ENCODE measurements around the gene SYNPO2. TPM values are rescaled to one million over a fixed set of nuclear protein-coding genes. Genes with fewer than 3 reads are reported as not detected.

The SYNPO2 gene
- total and polyA plus RNA-seq, 2 of the 13 experiments (the other 11 are each of a cell fraction or from before 2014, with no cell fraction given): not detected

DNA sequence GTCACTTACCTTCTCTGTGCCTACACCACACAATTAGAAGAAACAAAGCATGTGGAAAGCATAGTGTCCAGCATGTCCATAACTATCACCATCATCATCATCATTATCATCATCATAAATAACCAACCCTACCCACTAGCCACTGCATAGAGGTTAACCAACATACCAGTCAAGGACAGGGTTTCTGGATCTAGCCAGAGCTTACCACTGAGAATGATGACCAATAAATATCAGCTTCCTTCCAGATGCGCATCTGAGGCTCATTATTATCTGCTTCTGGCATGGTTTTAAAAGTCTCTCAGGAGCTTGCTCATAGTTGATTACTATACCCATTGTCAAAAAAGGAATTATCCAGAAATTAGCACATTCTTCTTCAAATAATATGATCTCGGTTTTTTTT lies 221.5 kb downstream of the SYNPO2 start:
- CTCF ChIA-PET (ENCODE audit: low intra/inter-chr PET ratio, low total read pairs): no interaction called here
- Histone ChIP-seq H3K4me1 (ENCODE audit: insufficient read depth, low read length) (no peaks in the 10 kb centered on the region), H3K9me3 (ENCODE audit: low read length) (no peaks in the 10 kb centered on the region), H3K27me3 (ENCODE audit: control insufficient read depth in 1 of 2, insufficient read depth in 2 of 2, low read length in 2 of 2) (no peaks in the 10 kb centered on the region), H2AFZ (ENCODE audit: low read length) (no peak overlapping the region), H3K9ac (ENCODE audit: insufficient read depth, low read depth, low read length) (no peak overlapping the region), H3K4me3 (replicated peaks in 1 of 3; ENCODE audit: insufficient read depth in 1 of 3, low read depth in 2 of 3, low read length in 3 of 3) (no peak overlapping the region), H4K20me1 (ENCODE audit: insufficient read depth, low read length) (no peaks in the 10 kb centered on the region), H3K4me2 (ENCODE audit: low read depth, low read length) (no peak overlapping the region), H3K79me2 (ENCODE audit: insufficient read depth, low read length) (no peaks in the 10 kb centered on the region), H3K27ac (ENCODE audit: extremely low read length, insufficient read depth, low read length) (no peak overlapping the region), H3K36me3 (replicated peaks in 1 of 2; ENCODE audit: control insufficient read depth in 1 of 2, insufficient read depth in 2 of 2, low read length in 2 of 2) (no peaks in the 10 kb centered on the region)
- POLR2A ChIA-PET: no interaction called here
- no peak for DNase-seq (ENCODE audit: low spot score)
- 67% methylated on average over 2 of the region's 2 CpGs for WGBS (ENCODE audit: low lambda C conversion rate)
- no peak for ATAC-seq
- BruUV-seq (replicated peaks): no TSS peak
- FAIRE-seq: no peak
- TF ChIP-seq TSC22D2 (CRISPR knock-in tag; IDR thresholded peaks at IDR 0.05; ENCODE audit: borderline replicate concordance) (no peak), ZSCAN20 (CRISPR knock-in tag; IDR thresholded peaks at IDR 0.05; ENCODE audit: borderline replicate concordance) (no peak), LCORL (IDR thresholded peaks at IDR 0.05) (no peak), LCORL (CRISPR knock-in tag; IDR thresholded peaks at IDR 0.05) (no peak), ZNF761 (CRISPR knock-in tag; conservative IDR thresholded peaks at IDR 0.05) (no peak), NBN (conservative IDR thresholded peaks at IDR 0.05) (no peak), ZKSCAN8 (CRISPR knock-in tag; IDR thresholded peaks at IDR 0.05; ENCODE audit: borderline replicate concordance) (no peak)
- TF ChIP-seq, protein P1, sequence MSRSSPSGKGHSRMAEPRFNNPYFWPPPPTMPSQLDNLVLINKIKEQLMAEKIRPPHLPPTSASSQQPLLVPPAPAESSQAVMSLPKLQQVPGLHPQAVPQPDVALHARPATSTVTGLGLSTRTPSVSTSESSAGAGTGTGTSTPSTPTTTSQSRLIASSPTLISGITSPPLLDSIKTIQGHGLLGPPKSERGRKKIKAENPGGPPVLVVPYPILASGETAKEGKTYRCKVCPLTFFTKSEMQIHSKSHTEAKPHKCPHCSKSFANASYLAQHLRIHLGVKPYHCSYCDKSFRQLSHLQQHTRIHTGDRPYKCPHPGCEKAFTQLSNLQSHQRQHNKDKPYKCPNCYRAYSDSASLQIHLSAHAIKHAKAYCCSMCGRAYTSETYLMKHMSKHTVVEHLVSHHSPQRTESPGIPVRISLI (CRISPR knock-in tag; IDR thresholded peaks at IDR 0.05; ENCODE audit: borderline replicate concordance): no peak
- TF ChIP-seq, protein P2, sequence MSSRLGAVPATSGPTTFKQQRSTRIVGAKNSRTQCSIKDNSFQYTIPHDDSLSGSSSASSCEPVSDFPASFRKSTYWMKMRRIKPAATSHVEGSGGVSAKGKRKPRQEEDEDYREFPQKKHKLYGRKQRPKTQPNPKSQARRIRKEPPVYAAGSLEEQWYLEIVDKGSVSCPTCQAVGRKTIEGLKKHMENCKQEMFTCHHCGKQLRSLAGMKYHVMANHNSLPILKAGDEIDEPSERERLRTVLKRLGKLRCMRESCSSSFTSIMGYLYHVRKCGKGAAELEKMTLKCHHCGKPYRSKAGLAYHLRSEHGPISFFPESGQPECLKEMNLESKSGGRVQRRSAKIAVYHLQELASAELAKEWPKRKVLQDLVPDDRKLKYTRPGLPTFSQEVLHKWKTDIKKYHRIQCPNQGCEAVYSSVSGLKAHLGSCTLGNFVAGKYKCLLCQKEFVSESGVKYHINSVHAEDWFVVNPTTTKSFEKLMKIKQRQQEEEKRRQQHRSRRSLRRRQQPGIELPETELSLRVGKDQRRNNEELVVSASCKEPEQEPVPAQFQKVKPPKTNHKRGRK (CRISPR knock-in tag; IDR thresholded peaks at IDR 0.05): no peak
- TF ChIP-seq, protein P3, sequence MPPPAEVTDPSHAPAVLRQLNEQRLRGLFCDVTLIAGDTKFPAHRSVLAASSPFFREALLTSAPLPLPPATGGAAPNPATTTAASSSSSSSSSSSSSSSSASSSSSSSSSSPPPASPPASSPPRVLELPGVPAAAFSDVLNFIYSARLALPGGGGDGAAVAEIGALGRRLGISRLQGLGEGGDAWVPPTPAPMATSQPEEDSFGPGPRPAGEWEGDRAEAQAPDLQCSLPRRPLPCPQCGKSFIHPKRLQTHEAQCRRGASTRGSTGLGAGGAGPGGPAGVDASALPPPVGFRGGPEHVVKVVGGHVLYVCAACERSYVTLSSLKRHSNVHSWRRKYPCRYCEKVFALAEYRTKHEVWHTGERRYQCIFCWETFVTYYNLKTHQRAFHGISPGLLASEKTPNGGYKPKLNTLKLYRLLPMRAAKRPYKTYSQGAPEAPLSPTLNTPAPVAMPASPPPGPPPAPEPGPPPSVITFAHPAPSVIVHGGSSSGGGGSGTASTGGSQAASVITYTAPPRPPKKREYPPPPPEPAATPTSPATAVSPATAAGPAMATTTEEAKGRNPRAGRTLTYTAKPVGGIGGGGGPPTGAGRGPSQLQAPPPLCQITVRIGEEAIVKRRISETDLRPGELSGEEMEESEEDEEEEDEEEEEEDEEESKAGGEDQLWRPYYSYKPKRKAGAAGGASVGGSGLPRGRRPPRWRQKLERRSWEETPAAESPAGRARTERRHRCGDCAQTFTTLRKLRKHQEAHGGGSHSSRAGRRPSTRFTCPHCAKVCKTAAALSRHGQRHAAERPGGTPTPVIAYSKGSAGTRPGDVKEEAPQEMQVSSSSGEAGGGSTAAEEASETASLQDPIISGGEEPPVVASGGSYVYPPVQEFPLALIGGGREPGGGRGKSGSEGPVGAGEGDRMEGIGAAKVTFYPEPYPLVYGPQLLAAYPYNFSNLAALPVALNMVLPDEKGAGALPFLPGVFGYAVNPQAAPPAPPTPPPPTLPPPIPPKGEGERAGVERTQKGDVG (CRISPR knock-in tag; IDR thresholded peaks at IDR 0.05; ENCODE audit: borderline replicate concordance): no peak
- TF ChIP-seq, protein P4, sequence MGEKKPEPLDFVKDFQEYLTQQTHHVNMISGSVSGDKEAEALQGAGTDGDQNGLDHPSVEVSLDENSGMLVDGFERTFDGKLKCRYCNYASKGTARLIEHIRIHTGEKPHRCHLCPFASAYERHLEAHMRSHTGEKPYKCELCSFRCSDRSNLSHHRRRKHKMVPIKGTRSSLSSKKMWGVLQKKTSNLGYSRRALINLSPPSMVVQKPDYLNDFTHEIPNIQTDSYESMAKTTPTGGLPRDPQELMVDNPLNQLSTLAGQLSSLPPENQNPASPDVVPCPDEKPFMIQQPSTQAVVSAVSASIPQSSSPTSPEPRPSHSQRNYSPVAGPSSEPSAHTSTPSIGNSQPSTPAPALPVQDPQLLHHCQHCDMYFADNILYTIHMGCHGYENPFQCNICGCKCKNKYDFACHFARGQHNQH (CRISPR knock-in tag; IDR thresholded peaks at IDR 0.05): no peak
- intact Hi-C loops (cut with micrococcal nuclease; ENCODE audit: unreplicated experiment) (no loop called here), in situ Hi-C loops (cut with HindIII; ENCODE audit: extremely low pct_ligation_motif_present, low pct_unique_long_range_greater_than_20kb) (no loop called here)

Measured in HepG2 (cell line).